OCI-LY1 (cell line): ENCODE measurements around the gene CFD.
A peak's percentile ranks its signal among the peaks of the same experiment; 100 is the strongest.

Experiments used
- H2AFZ ChIP-seq: fragments of 200-600 bp; sonication (generic), shearing (Covaris generic); 2 replicates; pipeline ENCODE4 v1.6.0; 2014; ENCODE audit warnings: antibody characterized with exemption, mild to moderate bottlenecking, low read length
- H3F3A ChIP-seq: fragments of 200-600 bp; sonication (generic), shearing (Covaris generic); 2 replicates; pipeline ENCODE4 v1.6.0; 2014; ENCODE audit warnings: mild to moderate bottlenecking, antibody characterized with exemption, low read length, moderate library complexity; ENCODE audit not compliant: insufficient read depth
- H3K27ac ChIP-seq: fragments of 200-600 bp; sonication (generic); 2 replicates; pipeline ENCODE4 v1.5.1; 2014; ENCODE audit warnings: low read length, mixed run types, mild to moderate bottlenecking, low read depth; ENCODE audit not compliant: poor library complexity, severe bottlenecking
- H3K27me3 ChIP-seq: fragments of 200-600 bp; sonication (generic); 2 replicates; pipeline ENCODE4 v1.6.0; 2014; ENCODE audit warnings: antibody characterized with exemption, mild to moderate bottlenecking, low read length, moderate library complexity; ENCODE audit not compliant: insufficient read depth
- H3K36me3 ChIP-seq: fragments of 200-600 bp; sonication (generic); 2 replicates; pipeline ENCODE4 v1.6.1; 2014; ENCODE audit warnings: mild to moderate bottlenecking, antibody characterized with exemption, low read length, moderate library complexity, mixed read lengths; ENCODE audit not compliant: insufficient read depth
- H3K4me1 ChIP-seq: fragments of 200-600 bp; sonication (generic); 2 replicates; pipeline ENCODE4 v1.5.1; 2014; ENCODE audit warnings: mild to moderate bottlenecking, low read length, moderate library complexity; ENCODE audit not compliant: insufficient read depth, severe bottlenecking
- H3K4me2 ChIP-seq: fragments of 200-600 bp; sonication (generic), shearing (Covaris generic); 2 replicates; pipeline ENCODE4 v1.6.1; 2014; ENCODE audit warnings: low read length
- H3K4me3 ChIP-seq: fragments of 200-600 bp; sonication (generic); 2 replicates; pipeline ENCODE4 v1.5.1; 2014; ENCODE audit warnings: low read length, low read depth, mild to moderate bottlenecking, mixed read lengths; ENCODE audit not compliant: poor library complexity, severe bottlenecking
- H3K79me2 ChIP-seq: fragments of 200-600 bp; shearing (Covaris generic); 2 replicates; pipeline ENCODE4 v1.6.1; 2016; ENCODE audit warnings: mixed run types, low read length, mixed read lengths; ENCODE audit not compliant: insufficient read depth
- H3K9ac ChIP-seq: fragments of 200-600 bp; sonication (generic), shearing (Covaris generic); 2 replicates; pipeline ENCODE4 v1.6.1; 2014; ENCODE audit warnings: mild to moderate bottlenecking, low read length, mixed read lengths
- H3K9me2 ChIP-seq: fragments of 200-600 bp; sonication (generic), shearing (Covaris generic); 2 replicates; pipeline ENCODE4 v1.6.1; 2014; ENCODE audit warnings: low read depth, mild to moderate bottlenecking, low read length, mixed read lengths
- H3K9me3 ChIP-seq: fragments of 200-600 bp; shearing (Covaris generic); 2 replicates; pipeline ENCODE4 v1.6.1; 2014; ENCODE audit warnings: low read length, mixed read lengths
- H4K20me1 ChIP-seq: fragments of 200-600 bp; sonication (generic), shearing (Covaris generic); 2 replicates; pipeline ENCODE4 v1.6.0; 2016; ENCODE audit warnings: mild to moderate bottlenecking, low read length; ENCODE audit not compliant: insufficient read depth
- EZH2 ChIP-seq: fragments of 200-600 bp; sonication (generic), shearing (Covaris generic); IDR thresholded peaks from 2 replicates; pipeline ENCODE4 v1.8.0; 2017; ENCODE audit warnings: borderline replicate concordance, mixed run types, mild to moderate bottlenecking, antibody characterized with exemption, low read length, moderate library complexity, mixed read lengths
- TF ChIP-seq, protein P1 (sequence below): fragments of 200-600 bp; sonication (generic), shearing (Covaris generic); IDR thresholded peaks from 2 replicates; pipeline ENCODE4 v1.5.1; 2017; ENCODE audit warnings: mild to moderate bottlenecking, antibody characterized with exemption, low read length, moderate library complexity, mixed read lengths

The CFD gene

DNA sequence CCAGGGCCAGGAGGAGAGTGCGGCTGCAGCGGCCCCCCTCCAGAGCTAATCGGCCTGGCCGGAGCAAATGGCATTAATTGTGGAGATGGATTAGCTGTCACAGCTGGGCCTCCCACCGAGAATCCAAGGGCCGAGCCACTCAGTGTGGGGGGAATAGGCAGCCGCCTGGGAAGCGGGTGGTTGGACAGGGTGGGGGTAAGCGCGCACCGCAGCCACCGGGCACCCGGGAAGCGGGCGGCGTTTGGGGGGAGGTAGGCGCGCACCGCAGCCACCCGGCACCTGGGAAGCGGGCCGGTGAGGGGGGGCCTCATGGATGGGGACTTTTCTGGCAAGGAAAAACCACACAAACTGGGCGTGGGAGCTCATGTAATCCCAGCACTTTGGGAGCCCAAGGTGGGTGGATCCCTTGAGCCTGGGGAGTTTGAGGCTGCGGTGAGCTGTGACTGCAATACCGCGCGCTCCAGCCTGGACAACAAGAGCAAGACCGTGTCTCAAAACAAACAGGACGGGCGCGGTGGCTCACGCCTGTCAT is 43.9 kb downstream of the CFD start:
- H3K4me2 ChIP-seq: no peak overlapping the region
- no peak overlapping the region for H3K9ac ChIP-seq
- no peaks in the 10 kb centered on the region; the same call in 1 of the 2 replicates for H3K79me2 ChIP-seq
- H3K4me1 ChIP-seq: peaks cover 44% of the 10 kb centered on the region
- no peaks in the 10 kb centered on the region for H3K9me2 ChIP-seq
- peaks cover 18% of the 10 kb centered on the region; the same call in 1 of the 2 replicates for H3K36me3 ChIP-seq
- no peak overlapping the region for H3K27ac ChIP-seq
- H2AFZ ChIP-seq: no peak overlapping the region
- H3K4me3 ChIP-seq: no peak overlapping the region
- H3K27me3 ChIP-seq: no peaks in the 10 kb centered on the region
- H3F3A ChIP-seq: no peaks in the 10 kb centered on the region; the same call in 1 of the 2 replicates
- H3K9me3 ChIP-seq: no peaks in the 10 kb centered on the region
- no peaks in the 10 kb centered on the region for H4K20me1 ChIP-seq
- TF ChIP-seq, protein P1, sequence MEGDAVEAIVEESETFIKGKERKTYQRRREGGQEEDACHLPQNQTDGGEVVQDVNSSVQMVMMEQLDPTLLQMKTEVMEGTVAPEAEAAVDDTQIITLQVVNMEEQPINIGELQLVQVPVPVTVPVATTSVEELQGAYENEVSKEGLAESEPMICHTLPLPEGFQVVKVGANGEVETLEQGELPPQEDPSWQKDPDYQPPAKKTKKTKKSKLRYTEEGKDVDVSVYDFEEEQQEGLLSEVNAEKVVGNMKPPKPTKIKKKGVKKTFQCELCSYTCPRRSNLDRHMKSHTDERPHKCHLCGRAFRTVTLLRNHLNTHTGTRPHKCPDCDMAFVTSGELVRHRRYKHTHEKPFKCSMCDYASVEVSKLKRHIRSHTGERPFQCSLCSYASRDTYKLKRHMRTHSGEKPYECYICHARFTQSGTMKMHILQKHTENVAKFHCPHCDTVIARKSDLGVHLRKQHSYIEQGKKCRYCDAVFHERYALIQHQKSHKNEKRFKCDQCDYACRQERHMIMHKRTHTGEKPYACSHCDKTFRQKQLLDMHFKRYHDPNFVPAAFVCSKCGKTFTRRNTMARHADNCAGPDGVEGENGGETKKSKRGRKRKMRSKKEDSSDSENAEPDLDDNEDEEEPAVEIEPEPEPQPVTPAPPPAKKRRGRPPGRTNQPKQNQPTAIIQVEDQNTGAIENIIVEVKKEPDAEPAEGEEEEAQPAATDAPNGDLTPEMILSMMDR: no peak
- TF ChIP-seq EZH2: no peak

- no peak overlapping the region for H3K4me3 ChIP-seq
- H3K9me3 ChIP-seq: no peaks in the 10 kb centered on the region
- TF ChIP-seq, protein P1: no peak
- TF ChIP-seq EZH2: no peak
- H3K9me2 ChIP-seq: no peaks in the 10 kb centered on the region
- H3K36me3 ChIP-seq: peaks cover 11% of the 10 kb centered on the region; the same call in 1 of the 2 replicates
- H3K27me3 ChIP-seq: no peaks in the 10 kb centered on the region
- no peaks in the 10 kb centered on the region for H4K20me1 ChIP-seq
- H3K27ac ChIP-seq: no peak overlapping the region
- H3K4me2 ChIP-seq: no peak overlapping the region
- no peaks in the 10 kb centered on the region; the same call in 1 of the 2 replicates for H3K79me2 ChIP-seq
- peaks cover 3% of the 10 kb centered on the region; the same call in 1 of the 2 replicates for H3F3A ChIP-seq
- H3K9ac ChIP-seq: no peak overlapping the region
- peaks cover 44% of the 10 kb centered on the region for H3K4me1 ChIP-seq
- H2AFZ ChIP-seq: no peak overlapping the region
Measured at GRCh38 chr19:904545-904944, 45.1 kb downstream of the CFD start.

DNA sequence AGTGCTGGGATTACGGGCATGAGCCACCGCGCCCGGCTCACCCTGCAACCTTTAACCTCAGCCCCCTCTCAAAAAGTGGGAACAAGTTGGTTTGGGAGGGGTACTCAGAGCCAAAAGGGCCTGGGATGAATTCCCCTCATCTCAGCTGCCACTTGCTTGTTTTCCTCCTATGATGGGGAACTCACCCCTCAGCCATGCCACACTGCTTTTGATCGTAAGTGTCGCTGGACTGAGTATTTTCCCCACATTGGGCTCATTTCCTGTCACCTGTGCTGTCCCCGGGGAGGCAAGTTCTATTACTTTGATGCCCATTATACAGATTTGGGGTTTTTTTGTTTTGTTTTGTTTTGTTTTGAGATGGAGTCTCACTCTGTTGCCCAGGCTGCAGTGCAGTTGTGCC is 47.0 kb downstream of the CFD start:
- Histone ChIP-seq H3K27ac (peak overlapping the region; percentile 98), H3K9me2 (no peaks in the 10 kb centered on the region), H3K9me3 (no peaks in the 10 kb centered on the region), H2AFZ (no peak overlapping the region), H4K20me1 (no peaks in the 10 kb centered on the region), H3K9ac (no peak overlapping the region), H3K27me3 (no peaks in the 10 kb centered on the region), H3K4me3 (no peak overlapping the region), H3K4me2 (0 out of 2 replicates have a peak overlapping the region, but pooled peaks have one; percentile 1), H3K79me2 (no peaks in the 10 kb centered on the region; the same call in 1 of the 2 replicates), H3F3A (peaks cover 3% of the 10 kb centered on the region; the same call in 1 of the 2 replicates), H3K4me1 (peaks cover 47% of the 10 kb centered on the region), H3K36me3 (peaks cover 10% of the 10 kb centered on the region; the same call in 1 of the 2 replicates)
- TF ChIP-seq, protein P1: no peak
- TF ChIP-seq EZH2: no peak
